HG03097 (cell line): ENCODE data around the gene BCHE.

ENCODE experiments used
- ATAC-seq: cut with Tn5 transposase; IDR thresholded peaks from one replicate; pipeline ENCODE4 v1.9.1; 2021; ENCODE audit not compliant: unreplicated experiment, low FRiP score

Gene BCHE

DNA sequence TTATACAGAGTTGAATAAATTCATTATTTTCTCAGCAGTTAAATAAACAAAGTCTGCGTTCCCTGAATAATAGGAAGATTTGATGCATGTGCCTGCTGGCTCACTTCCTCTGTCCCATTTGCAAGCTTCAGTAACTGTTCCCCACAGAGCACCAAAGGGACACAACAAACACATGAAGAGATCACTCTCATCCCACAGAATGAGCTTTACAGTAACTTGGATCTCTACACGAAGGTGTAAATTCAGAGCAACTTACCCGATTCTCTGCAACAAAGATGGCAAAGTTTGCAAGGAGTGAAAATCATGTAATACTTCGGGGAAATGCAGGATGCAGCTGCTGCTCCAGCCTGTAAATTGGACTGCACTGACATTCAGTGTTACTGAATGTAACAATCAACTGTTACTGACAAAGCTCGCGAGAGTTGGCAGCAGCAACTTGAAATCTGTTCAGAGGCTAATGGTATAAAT lies at the start of gene BCHE:
BCHE (minus strand) TSS at position 366 of the 468 bp plus-strand sequence. CDS start 6,390 bp downstream, outside the sequence.
- ATAC-seq = no peak

DNA sequence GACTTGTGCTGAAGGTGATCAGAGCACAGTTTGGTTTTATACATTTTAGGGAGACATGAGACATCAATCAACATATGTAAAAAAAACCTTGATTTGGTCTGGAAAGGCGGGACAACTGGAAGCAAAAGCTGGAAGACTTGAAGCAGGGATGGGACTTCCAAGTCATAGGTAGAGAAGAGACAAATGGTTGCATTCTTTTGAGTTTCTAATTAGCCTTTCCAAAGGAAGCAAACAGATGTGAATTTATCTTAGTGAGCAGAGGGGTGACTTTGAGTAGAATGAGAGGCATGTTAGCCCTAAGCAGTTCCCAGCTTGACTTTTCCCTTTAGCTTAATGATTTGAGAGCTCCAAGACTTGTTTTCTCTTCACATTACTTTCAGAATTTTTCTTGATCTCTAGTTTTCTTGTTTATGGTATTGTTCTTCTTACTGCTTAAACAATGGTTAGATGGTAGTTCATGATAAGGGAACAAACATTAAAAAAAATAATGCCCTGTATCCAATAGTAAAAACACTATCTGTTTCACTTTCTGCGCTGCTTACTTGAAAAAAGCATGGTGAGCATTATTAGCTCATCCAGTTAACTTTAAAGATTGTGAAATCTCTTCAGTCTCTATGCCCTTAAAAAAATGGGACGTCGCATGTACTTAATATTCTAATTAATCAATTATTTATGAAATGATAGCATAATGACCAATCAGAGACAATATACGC lies 48.5 kb upstream of the BCHE start:
- ATAC-seq = no peak

DNA sequence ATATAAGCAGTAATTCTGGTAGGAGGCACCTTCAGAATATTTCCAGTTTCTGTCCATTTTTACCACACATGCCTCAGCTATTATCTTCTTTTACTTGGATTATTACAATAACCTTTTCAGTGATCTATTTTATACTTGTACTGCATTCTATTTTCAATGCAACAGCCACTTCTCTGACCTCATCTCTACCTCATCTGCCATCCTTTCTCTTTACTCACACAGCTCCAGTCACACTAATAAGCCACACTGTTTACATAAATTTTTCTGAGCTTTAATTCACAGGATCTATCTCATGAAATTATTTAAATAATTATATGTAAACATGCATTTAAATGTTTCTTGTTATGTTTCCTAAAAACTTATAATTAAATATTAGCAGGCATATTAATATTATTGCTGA lies 47.3 kb upstream of the BCHE start:
- ATAC-seq = no peak

DNA sequence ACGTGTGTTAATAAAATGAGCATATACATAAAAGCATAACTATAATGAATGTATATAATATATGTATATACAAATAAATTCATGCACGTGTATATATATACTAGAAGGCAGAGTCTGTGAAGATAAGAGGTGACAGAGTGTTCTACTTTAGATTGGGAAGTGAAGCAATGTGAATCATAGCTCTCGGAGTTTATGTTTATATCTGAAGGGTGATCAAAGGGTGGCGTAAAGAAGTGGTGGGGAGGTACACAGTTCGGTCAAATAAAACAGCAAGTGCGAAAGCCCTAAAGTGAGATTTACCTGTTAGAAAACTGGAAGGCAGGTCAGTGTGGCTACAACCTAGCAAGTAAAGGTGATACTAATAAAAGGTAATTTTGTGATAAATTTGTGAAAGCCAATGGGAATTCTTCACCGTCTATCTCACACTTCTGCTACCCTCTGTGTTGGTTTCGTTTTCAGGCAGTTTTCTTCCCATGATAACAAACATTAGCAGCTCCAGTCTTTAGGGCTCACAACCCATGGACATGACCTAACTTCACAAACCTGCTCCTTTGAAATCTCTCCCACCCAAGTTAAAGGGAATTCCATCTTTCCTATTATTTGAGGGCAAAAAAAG lies 46.7 kb upstream of the BCHE start:
- no peak for ATAC-seq

DNA sequence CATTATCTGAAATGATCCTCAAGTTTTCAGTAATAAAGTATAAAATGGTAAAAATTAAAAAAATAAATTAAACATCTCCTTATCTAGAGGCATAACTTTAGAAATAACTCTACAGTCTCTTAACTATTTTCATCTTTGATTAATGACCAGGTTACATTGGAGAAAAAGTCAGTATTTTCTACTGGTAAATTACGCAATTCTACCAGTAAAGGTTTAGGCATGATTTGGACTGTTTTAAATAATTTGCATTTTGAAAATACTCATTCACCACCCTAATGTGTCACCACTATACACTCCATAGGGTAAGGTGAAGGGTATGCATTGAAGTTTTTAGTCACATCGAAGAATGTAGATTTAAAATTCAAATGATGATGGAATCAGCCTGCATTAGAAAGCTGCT lies 45.9 kb upstream of the BCHE start:
- ATAC-seq = no peak

DNA sequence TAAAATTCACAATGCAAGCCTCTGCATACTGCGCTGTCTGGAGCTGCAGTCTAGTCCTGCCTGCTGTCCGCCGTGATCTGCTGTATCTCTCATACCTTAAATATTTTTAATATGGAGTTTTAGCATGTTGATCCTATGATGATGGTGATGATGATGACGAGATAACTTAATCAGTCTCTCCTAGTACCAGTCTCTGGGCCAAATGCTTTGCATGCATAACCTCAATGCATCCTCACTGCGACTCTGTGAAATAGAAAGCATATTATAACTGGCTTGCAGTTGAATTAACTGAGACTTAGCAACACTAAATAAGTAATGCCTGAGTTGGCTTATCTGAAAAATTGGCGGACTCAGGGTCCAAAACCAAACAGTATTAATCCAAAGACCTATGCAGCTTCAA lies 38.4 kb upstream of the BCHE start:
- no peak for ATAC-seq

DNA sequence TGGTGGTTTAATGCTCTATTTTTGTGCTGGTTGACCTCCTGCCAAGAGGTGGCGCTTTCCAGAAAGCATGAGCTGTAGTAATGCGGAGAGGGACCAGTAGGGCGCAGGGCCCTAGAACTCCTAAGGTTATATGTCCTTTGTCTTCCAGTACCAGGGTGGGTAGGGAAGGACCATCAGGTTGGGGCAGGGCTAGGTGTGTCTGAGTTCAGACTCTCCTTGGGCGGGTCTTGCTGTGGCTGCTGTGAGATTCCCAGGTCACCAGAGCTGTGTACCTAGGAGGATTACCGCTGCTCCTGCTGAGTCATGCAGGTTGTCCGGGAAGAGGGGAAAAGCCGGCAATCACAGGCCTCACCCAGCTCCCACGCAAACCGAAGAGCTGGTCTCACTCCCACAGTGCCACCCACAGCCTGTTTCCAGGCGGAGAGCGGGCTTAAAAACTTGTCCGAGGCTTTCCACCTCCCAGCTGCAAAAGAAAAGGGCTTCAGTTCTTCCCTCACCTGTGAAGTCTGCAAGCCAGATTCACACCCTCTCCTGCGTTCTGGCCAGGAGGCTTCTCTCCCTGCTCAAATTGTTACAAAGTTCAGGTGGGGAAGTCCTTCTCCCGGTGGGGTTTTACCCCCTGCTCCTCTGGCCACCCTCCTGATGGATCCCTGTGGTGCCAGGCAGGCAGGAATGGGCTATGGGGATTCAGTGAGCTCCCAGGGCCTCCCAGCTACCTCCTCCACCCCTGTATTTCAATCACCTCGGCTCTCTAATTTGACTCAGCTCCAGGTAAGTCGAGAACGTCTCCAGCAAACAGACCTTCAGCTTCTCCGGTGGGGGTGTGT lies 37.7 kb upstream of the BCHE start:
- ATAC-seq = no peak

DNA sequence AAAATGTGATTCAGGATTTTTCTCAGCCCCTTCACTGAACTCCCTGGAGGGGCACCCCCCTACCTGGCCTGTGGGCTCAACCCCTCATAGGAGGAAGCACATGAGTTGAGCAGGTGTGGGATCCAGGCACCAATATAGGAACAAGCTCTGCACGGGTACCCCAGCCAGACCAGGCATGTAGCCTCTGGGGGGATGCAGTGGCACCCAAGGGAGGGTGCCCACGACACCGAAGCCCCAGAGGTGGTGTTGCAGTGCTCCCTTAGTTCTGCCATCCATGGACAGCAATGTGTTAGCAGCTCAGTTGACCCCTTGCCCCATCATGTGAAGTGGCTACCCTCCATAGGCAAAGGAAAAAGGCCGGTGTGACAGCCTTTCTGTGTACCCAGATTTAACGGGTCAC lies 30.9 kb upstream of the BCHE start:
- ATAC-seq = no peak

DNA sequence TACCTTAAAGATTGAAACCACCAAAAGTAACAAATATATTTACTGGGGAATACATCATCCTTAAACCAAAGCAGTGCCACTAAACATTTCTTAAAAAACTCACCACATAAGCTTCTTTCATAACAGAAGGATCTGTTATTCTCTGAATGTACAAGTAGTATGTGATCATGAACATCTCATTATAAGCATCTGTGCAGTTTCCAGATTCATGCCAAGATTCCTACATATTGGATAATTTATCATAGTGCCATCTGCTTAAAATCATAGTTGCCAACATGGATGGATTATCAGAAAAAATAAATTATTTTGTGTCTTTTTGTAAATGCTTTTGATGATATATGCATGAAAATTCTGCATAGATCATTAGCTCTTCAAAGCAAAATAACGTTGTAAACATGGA lies 21.8 kb upstream of the BCHE start:
- ATAC-seq = no peak

DNA sequence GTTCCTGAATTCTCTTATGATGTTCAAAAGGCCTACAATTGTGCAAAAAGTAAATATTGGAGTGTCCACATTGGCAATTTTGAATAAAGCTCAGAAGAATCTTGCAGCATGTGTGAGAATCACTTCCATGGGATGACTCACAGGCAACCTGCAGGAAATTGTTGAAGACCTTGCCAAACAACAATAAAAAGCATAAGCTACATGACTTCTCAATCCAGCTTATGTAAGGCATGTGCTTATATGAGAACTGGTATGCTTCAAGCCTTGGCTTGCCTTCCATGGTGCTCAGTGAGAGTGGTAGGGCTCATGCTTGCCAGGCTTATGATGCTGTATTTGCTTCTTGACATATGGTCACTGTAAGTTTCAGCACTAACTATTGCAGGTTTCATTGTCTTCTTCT lies 18.4 kb upstream of the BCHE start:
- no peak for ATAC-seq

DNA sequence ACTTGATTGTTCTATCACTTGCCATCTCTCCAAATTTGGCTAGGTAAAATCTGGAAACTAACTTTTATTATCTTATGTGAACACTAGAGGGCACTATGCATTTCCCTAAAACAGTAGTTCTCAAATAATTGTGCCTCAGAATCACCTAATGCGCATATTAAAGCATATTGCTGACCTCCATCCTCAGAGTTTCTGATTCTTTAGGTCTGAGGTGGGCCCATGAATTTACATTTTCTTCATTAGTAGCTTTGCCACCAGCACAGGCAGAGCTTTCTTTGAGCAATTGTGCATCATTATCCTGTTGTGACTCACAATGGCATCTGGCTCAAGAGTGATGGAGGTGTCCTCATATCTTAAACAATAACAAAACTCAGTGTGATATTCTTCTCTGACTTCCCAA lies 17.5 kb upstream of the BCHE start:
- ATAC-seq = no peak

DNA sequence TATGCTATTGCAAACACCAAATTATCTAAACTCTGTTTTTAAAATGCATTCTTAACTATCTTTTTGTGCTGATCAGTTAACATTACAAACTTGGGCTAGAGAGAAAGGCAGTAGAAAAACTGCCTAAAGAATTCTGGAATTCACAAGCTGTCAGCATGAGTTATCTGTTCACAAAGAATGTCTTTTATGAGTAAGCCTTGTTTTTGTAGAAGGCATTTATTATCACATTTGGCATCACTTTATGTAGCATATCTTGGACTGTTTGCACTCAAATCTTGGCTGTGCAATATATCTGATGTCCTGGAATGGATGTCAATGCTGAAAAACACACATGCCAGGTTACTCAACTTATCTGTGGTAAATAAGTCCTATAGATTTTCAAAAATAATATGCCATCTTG lies 15.5 kb upstream of the BCHE start:
- ATAC-seq = no peak

DNA sequence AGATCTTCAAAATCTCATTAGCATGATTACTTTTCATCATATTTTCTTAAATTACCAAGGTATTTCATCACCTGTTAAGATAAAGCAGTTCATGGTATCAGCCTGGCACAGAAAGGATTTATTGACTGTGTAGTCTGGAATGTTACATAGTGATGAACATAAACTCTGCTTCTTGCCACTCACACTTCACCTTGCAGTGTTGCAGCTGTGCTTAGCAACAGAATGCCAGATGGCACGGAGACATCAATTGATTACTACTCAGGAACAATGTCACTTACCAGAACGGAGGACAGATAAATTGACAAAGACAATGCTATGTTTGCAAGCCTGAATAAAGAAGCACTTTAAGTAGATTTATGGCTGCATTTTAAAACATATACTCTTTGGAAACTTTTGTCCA lies 15.0 kb upstream of the BCHE start:
- no peak for ATAC-seq

DNA sequence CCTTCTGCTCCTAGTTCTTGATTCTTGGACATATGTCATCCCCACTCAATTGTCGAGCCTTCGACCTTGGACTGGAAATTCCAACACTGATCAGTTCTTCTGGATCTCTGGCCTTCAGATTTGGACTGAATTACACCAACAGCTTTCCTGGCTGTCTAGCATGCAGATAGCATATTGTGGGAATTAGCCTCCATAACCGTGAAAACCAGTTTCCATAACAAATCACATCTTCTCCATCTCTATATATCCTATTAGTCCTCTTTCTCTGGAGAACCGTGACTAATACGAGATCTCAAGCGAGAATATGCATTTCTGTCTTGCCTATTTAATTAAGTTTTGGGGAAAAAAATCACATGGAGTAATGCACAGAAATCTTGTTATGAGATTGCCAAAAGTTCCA lies 8.8 kb upstream of the BCHE start:
- ATAC-seq = no peak

DNA sequence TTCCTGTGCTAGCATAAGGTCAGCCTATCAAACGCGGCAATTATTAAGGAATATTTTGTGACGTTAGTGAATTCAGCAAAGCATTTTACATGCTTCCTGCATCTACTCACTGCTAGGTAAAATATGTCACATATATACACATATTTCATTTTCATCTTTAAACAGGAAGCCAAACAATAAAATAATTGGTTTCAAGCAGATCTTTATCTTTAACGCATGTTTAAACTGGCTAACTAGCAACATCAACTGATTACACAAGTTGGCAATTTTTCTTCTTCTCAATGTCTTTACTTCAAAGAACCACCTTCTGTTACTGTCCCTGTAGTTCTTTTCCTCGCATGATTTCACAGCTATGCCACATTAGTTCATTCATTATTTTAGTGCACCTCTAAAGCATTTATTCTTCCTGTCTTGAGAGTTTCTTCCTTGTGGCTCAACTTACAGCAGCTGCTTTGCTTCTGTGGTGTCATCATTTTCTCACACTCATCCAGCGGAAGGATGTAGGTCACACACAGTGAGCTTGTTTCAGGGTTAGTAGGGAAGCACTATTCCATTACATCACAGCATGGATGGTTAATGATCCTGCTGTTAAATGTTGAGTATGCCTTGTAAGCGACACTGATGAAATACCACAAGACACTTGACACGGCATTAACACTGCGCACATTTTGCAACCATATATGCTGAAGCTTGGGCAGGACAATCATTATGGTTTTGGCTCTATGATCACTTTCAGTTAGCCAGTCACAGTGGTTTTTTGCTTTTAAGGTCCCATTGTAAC lies 2.3 kb upstream of the BCHE start:
- no peak for ATAC-seq

DNA sequence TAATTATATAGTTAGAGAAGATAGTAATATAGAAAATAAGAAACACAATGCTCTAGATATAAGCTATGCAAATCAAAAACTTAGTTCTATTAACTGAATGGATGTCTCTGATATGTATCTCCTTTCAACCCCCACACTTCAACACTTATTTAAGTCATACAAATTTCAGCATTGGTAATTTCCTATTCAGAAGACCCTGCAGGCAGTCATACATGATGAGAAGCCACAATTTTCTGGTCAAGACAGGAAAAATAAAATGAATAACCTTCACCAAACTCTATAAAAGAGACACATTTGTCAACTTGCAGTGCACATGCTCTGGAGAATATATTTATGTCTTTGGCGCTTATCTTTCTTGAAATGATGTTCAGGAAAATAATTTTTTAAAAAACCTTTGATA lies 578 bp upstream of the BCHE start:
- no peak for ATAC-seq

DNA sequence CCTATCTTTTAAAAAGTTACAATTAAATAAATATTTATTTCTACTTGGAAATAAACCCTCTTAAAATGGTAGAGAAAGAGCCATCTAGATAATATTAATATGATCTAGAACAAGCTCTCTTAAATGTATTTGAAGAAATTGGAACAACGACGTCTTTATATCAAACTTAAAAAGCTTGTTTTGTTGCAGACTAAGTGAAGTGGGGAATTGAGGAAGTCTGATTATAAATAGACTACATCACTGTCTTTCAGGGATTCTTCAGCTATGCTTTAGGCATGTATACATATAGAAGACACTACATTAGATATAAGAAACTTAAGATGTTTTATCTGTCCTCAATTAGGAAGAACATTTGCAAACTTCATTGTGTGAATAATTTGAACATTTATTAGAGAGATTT lies 1.8 kb downstream of the BCHE start:
- no peak for ATAC-seq

DNA sequence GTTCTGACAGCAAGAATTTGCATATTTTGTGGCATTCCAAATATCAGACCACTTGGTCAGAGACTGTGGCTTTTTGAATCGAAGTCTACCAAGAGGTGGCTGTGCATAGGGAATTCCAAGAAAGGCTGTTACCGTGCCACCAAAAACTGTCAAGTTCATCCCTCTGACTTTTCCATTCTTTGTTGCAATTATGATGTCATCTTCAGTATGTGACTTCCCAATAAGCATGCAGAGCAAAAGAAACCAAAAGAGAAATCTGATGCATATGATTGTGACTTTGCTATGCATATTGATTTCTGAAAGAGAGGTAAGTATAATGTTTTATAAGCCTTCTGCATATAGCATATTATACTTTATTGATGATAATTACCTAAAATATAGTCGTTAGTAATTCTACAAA lies 6.5 kb downstream of the BCHE start:
- ATAC-seq = no peak

DNA sequence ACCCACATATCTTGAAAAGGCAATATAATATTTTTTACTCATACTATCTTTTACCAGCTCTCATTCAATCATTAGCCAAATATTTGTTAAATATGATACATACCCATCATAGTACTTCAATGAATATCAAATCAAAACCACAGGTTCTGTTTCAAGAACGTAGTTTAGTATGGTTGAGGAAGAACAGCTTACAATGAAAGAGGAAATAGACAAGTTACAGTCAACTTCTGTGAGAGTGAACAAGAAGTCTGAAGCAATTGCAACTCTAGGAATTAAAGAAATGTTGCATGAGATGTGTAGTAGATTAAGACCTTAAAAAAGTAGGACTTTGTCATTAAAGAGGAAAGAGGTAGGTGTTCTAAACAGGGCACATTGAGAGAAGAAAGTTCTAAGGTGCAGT lies 9.3 kb downstream of the BCHE start:
- ATAC-seq = no peak

DNA sequence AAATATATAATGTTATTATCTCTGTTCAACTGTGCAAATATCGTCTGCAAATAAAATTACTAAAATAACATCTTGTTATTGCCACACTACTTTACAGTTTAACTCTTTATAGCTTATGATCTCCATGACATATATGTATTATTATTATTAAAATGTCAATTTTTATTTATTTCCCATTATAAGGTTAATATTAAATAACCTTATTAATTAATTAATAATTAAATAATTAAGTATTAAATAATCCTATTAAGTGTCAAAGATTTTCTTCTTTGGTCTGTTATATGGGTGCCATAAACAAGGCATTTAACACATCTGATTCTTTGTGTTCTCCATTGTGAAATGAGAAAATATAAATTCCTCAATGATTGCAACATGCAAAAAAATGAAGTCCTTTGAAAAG lies 10.0 kb downstream of the BCHE start:
- no peak for ATAC-seq

DNA sequence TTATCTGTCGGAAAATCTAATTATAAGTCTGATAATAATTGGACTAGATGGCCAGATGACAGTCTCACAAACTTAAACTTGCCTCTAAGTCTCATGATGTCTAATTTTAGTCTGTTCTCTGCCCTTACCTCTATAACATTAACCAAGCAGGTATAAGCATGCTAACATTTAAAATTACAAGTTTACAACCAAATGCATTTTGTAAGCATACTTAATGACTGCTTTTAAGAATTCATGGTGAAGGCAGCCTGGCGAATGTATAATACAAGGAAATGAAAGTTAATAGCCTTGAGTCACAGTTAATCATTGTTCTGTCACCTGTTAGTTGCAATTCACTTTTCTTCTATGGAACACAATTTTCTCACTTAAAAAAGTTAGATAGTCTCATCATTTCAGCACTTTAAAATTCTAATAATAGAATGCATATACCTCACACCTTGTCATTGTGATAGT lies 16.5 kb downstream of the BCHE start:
- ATAC-seq = no peak
